Stimulated activated CD8-positive, alpha-beta memory T cell treated with anti-CD3 and anti-CD28 coated beads, Interleukin-4, amount 100 ng/mL, for 4 hours (primary cell): Measurements from ENCODE around the gene ZNF184.
"Not testable (repeated sequence)": the region's sequence is repeated elsewhere in the genome, so short reads cannot be mapped to it uniquely, and the experiment has no call there.

Source experiments
- DNase-seq, 2 donors: peaks; one replicate each; pipeline ENCODE4 v3.0.0-alpha.2; 2020; ENCODE audit warnings: low read depth in 2 of 2, low spot score in 1 of 2

ZNF184 gene

DNA sequence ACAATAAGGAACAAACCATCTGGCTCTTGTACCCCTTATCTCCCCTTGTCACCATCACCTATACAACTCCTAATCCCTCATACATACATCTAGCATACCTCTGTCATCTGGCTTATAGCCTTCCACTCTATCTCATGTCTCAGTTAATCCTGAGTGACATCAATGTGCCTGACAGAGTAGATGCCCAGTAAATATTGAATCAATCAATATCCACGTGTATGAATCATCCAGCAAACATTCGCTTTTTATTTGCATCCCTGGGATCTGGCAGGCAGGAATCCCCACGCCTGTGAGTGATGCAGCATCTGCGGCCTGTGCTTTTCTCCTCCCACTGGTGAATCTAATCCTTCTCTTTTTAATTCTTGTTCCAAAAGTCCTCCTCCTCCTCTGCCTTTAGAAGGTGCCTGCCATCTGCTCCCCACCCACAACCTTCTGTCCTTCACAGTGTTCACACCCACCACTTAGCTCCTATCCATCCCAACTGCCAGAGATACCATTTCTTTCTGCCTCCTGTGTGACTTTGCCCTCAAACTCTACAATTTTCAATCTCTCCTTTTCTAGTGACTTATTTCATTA, 46.8 kb downstream of the ZNF184 start:
- no peak for DNase-seq

- DNase-seq = not testable (repeated sequence)
Measured at GRCh38 chr6:27424851-27425250, 48.1 kb downstream of the ZNF184 start.

DNA sequence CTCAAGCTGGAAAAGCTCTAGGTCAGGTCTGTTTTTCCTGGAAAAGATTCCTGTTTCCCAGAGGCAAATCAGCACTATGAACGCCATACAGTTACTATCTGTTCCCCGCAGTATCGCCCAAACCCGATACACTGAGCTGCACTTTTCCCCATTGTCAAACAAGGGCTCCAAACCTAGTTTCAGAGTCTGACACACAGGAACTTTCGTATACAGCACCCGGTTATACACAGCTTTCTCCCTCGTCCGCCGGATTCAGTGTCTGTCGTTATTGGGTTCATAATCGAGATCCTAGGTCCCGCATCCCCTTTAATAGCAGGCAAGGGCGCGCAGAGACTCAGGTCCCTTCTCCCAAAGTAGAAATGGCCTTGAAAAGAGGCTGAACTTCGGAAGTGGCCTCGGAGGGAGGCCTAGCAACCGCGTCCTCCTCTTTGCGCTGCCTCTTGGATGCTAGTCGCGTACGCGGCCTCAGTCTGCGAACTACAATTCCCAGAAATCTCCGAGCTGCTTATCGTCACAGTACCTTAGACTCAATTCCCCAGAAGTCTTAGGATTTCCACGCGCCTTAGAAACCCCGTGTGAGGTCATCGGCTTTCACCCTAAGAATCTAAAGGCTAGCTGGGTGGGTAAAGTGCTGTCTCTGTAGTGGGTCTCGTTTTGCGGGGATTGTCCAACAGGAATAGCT, 50.1 kb downstream of the ZNF184 start:
- DNase-seq = no peak

DNA sequence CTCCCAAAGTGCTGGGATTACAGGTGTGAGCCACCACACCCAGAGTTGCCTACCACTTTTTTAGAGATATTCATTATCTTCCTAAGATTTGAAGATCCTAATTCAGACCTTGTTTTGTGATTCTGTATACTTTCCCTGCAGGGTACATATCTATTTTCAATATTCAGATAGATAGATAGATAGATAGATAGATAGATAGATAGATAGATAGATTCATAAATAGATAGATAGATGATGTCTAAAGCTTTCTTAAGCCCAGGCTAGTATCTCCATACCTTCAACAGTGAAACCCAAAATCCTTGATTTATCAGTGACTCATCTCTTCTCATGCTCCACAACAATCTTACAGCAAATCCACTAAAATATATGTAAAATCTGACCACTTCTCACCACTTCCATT, 53.5 kb downstream of the ZNF184 start:
- DNase-seq = no peak

DNA sequence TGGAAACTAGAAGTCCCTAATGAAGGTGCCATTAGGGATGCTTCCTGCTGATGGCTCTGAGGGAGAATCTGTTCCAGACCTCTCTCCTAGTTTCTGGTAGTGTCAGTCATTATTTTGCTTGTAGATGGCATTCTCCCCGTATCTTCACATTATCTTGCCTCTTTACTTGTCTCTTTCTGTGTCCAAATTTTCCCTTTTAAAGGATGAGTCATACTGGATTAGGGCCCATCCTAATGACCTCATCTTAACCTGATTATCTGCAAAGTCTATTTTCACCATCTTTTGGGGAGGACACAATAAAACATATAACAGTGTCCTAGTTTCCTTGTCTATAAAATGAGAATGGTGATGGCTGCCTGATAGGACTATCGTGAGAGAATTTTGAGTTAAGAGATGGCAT, 57.0 kb downstream of the ZNF184 start:
- no peak for DNase-seq

- DNase-seq = no peak
Measured at GRCh38 chr6:27414996-27415395, 57.9 kb downstream of the ZNF184 start.

GRCh38 chr6:27414300-27414699, 58.6 kb downstream of the ZNF184 start:
- no peak for DNase-seq

DNA sequence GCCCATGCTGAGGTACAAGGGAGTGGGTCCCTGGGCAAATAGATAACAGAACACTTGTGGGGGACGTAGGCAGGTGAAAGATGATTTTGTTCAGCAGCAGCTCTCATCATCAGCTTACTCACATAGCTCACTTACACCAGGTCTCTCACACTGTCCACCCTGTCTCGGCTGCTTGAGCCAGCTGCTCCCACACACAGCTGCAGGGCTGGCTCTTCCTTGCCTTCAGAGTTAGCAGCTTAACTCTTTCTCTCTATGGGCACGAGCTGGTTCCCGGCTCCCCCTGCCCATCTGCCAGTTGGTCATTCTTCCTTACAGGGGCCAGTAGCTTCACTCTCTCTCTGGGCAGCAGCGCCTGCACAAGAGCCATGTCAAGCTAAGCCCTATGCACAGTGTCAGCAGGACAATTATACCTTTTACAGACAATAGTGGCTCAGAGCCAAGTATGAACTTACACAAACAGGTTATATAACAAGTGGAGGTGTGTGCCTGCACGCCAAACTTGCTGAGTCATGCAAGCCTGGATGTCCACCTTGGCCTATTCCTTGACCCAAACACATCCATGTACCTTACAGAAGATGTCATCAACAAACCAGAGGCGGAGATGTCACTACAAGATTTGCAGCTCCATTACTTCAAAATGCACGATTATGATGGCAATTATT, 65.6 kb downstream of the ZNF184 start:
- no peak for DNase-seq

- no peak for DNase-seq
Measured at GRCh38 chr6:27406085-27406484, 66.8 kb downstream of the ZNF184 start.

DNA sequence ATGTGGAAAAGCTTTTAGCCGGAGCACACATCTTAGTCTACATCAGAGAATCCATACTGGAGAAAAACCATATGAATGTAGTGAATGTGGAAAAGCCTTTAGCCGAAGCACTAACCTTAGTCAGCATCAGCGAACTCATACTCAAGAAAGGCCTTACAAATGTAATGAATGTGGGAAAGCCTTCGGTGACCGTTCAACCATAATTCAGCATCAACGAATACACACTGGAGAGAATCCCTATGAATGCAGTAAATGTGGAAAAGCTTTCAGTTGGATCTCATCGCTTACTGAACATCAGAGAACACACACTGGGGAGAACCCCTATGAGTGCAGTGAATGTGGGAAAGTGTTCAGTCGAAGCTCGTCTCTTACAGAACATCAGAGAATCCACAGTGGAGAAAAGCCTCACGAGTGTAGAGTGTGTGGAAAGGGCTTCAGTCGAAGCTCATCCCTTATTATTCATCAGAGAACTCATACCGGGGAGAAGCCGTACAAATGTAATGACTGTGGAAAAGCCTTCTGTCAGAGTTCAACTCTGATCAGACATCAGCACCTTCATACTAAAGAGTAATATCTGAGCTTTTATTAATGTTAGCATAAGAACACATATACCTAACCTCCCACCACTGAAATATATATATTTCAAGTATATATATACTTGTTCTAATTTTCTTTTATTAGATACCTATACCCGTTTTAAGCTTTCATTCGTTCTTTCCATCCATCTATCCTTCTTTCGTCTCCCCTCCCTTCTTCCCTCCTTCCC, 71.8 kb downstream of the ZNF184 start:
- no peak for DNase-seq
